Suppressor macrophage treated with lipopolysaccharide for 4 hours (primary cell): ENCODE data around the gene IFT80.
"Not testable (repeated sequence)": the region's sequence is repeated elsewhere in the genome, so short reads cannot be mapped to it uniquely, and the experiment has no call there.

Source experiments
- DNase-seq: peaks from one replicate; pipeline ENCODE4 v3.0.0-alpha.2; 2020

The IFT80 gene

DNA sequence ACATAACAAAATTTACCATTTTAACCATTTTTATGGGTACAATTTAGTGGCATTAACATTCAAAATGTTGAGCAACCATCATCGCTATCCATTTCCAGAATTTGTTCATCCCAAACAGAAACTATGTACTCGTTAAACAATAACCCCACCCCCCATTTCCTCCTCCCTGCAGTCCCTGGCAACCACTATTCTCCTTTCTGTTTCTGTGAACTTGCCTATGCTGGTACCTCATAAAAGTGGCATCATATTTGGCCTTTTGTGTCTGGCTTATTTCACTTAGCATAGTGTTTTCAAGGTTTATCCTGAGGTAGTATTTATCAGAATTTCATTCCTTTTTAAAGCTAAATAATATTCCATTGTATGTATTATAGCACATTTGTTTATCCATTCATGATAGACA is 141.4 kb downstream of the IFT80 start:
- DNase-seq: peak; percentile 30

DNA sequence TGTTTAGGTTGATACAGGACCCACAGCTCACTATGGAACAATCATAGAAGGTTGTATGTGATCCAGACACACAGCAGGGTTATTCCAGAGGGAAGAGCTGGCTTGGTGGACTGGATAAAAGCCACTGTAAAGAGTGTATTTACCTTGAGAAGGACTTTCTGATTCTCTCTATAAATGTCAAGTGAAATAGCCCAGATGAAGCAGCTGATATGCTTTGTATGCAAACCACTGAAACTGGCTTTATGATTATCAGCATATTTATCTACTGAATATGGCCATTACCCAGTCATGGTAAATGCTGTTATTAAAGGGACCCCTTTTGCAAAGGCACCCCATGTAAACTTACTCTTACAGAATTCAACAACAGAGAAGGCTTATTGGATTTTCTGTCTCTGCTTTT is 145.7 kb downstream of the IFT80 start:
- DNase-seq: no peak

DNA sequence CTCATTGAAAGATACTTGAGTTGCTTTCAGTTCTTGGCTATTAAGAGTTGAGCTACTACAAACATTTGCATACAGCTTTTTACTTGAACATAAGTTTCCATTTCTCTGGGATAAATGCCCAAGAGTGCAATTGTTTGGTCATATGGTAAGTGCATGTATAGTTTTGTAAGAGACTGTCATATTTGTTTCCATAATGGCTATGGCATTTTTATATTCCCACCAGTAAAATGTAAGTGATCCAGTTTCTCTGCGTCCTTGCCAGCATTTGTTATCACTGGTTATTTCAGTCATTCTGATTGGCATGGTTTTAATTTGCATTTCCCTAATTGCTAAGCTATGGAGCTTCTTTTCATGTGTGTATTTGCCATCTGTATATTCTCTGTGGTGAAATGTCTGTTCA is 151.3 kb downstream of the IFT80 start:
- no peak for DNase-seq

DNA sequence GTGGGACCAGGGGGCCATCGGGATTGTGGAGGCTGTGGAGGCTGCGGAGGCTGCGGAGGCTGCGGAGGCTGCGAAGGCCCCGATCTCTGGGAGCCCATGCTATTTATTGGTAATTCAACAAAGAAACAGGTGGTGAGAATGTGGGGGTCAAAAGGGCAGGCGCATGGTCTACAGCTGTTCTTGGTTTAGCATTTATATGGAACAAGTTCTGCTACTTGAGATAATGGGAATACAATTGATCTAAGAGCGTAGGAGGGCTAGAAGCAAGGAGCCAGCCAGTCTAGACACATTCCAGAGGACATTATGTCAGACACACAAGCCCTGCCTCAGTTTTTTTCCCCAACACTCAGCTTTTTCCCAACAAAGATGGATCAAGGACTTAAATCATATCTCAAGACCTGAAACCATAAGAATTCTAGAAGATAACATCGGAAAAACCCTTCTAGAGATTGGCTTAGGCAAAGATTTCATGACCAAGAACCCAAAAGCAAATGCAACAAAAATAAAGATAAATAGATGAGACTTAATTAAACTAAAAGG is 153.7 kb downstream of the IFT80 start:
- DNase-seq: no peak

DNA sequence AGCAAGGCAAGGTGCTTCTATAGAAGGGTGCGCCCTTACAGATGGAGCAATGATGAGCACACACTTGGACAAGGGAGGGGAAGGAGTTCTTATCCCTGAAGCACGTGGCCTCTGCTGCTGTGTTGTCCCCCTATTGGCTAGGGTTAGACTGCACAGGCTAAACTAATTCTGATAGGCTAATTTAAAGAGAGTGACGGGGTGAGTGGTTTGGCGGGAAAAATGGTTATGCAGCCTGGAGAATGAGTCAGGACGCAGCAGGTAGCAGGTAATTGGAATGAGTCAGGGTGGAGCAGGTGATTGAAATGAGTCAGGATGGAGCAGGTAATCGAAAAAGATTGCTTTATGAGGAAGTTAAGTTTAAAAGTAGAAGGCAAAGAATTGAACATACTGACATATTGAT is 158.3 kb downstream of the IFT80 start:
- not testable (repeated sequence) for DNase-seq

DNA sequence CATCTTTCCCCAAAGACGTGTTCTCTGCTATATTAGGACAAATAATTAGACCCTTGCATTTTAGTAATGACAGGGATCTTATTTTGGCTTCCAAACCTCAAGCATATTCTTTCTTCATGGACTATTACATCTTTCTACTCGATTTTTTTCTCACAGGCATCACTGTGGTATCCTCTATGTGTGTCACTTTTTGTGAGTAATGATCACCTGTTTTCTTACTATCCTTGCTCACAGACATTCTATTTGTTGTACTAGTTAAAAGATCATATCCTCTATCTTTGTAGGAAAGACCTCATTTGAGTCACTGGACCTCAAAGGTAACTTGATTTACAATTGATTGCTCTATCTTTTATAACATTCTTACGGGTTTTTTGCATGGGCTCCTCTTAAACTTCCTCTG is 167.0 kb downstream of the IFT80 start:
- no peak for DNase-seq

DNA sequence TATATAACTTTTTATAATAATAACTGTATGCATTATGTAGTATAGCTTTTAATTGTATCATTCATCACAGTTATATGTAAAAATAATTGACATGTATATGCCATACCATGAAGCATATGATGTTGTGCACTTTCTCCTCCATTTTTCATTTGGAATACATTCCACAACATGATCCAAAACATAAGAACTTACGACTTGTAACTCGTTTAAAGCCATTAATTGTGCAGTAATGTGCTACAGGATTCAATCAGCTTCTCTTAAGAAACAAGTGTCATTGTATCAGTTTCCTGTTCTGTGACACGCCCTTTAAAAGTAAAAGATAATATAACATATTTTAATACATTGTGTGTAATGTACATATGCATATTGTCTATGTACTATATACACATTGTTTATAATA is 171.6 kb downstream of the IFT80 start:
- DNase-seq: no peak

DNA sequence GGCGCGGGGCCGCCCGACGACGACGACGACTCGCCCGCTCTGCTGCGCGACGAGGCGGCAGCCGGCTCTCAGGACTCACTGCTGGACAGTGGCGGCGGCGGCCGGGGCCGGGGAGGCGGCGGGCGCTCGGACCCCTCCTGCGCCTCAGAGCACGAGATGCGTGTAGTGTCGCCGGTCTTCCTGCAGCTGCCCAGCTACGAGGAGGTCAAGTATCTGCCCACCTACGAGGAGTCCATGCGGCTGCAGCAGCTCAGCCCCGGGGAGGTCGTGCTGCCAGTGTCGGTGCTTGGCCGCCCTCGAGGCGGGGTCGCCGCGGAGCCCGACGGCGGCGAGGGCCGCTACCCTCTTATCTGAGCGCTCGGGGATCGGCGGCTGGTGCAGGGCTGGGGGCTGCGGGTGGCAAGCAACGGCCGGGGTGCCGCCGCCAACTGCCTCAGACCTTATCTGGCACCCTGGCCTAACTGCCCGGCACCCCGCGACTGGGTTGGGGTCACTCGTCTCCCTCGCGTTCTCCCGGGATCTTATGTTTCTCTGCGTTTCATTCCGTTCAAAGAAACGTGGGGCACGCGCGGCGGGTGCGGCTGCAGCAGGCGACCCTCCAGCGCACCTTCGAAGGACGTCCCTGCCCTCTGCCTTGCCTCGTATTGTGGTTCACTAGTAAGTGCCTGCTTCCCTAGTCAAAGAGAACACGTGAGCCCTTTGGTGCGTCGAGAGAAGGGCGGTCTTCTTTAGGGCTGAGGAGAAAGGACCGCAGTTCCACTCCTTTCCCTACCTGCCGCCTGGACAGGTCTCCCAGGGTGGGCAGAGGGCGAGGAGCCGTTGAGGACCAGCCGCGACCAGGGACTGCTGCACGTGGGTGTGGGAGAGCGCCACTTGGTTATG is 172.8 kb downstream of the IFT80 start:
- peak; percentile 5 for DNase-seq

DNA sequence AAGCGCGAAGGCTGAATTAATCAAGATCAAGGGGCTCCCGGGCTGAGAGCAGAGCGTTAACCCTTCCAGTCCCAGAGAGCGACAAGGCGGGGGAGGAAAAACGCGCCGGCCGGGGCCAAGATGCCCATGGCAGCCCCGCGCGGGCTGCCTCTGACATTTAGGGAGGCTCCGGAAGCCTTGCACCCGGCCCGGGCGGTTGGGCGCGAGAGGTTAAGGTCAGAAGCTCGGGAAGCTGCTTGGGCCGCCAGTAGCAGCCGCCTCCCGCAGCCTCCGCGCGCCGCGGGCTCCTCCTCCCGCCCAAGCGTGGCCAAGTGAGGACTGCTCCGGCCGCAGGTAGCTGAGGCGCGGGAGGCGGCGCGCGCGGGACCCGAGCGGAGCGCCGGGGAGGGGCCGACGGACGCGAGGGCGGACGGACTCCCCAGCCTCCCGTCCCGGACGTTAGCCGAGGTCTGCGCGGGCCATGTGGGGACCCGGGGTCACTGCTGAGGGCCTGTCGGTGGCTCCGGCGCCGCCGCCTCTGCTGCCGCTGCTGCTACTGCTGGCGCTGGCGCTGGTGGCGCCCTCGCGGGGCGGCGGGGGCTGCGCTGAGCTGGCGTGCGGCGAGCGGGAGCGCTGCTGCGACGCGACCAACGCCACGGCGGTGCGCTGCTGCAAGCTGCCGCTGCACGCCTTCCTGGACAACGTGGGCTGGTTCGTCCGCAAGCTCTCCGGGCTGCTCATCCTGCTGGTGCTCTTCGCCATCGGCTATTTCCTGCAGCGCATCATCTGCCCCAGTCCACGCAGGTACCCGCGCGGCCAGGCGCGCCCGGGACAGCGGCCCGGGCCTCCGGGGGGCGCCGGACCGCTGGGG is 173.6 kb downstream of the IFT80 start, which contains the start of gene C3orf80:
TSS of gene C3orf80 (plus strand) at position 247 of the 850 bp plus-strand sequence. CDS start at position 461, 214 bp downstream.
- peak; percentile 58 for DNase-seq

DNA sequence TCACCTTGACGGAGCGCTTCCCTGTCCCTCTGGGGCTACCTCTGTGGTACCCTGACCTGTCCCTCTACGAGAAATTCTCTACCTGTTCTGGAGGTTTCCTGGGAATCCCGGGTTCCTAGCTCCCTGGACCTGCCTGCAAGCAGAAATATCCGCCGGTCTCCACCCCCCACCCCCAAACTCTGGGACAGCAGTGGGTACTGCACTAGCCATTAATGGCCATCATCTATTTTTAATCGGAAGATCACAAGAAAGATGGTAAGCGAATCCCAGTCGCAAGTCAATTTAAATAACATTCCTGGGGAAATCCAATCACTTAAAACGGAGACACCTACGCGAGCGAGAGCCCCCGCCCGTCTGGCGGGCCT is 174.2 kb downstream of the IFT80 start:
- DNase-seq: no peak

DNA sequence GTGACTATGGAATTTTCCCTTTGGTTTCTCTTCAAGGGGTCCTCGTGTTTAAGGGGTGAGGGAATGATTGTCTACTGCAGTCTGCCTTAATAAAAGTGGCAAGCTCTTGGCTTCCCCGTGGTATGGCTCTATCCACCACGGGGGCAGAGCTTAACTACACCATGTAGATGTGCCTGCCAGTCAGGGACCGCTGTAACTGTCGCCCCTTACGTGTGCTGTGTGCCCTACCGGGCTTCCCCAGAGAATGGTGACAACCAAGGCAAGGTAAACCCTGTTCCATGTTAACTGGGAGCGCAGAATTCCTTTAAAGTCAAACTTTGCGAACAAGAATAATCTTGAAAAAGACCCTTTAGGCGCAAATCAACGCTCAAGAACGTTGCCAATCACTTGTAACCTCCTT is 174.8 kb downstream of the IFT80 start:
- no peak for DNase-seq

DNA sequence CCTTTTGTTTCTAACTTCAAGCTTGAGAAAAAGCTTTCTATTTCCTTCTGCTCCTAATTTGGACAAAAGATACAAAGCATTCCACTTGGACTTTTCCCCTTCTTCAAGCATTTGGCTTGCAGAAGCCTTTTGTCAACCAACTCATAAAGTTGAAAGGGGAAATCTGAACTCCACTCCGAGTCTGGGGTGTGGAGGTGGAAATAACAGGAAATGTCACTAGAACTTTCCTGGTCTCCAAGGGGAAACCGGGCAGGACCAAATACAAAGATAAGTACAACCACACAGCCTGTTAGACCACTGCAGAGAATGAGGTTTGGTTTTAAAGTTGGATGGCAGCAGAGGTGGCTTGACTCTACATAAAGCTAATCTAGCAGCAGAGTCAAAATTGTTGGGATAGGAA is 178.0 kb downstream of the IFT80 start:
- no peak for DNase-seq

DNA sequence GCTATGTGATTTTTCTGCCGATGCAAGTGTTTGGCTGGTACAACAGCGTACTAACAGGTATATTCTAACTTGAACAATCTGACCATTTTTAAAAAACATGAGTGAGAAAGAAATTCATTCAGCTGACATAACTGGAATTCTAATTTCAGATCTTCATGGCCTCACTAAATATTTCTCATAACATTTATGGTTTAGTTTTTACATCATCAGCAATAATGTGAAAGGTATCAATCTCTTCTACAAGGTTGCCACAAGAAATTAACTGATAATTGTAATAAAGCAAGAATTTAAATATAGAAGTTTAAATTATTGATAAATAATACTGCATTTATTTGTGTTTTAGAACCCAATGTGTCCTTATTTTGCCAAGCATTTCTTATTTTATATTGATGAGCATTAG is 179.0 kb downstream of the IFT80 start:
- DNase-seq: no peak

DNA sequence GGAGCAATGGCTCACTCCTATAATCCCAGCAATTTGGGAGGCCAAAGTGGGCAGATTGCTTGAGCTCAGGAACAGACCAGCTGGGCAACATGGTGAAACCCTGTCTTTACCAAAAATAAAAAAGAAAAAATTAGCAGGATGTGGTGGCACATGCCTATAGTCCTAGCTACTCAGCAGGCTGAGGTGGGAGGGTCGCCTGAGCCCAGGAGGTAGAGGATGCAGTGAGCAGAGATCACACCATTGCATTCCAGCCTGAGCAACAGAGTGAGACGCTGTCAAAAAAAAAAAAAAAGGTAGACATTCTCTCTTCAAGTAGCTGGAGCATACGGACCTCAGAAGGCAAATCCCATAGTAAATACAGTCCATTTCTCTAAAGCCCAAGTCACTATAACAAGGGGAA is 180.9 kb downstream of the IFT80 start:
- no peak for DNase-seq

DNA sequence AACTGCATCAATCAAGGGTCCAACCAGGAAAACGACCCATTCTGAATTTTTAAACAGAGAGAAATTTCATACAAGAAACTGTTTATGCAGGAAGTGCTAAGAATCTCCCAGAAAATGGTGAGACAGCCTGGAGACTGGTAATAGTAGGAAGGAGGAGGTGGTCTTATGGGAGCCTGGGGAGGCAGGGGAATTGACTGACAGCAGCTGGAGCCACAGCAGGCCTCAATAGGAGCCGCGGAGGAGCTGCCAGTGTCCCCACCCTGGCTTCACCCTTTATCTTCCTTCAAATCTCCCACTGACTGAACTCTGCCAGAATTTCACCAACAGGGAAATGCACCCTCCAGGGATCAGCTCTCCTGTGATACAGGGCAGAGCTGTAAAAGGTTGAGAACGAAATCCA is 181.3 kb downstream of the IFT80 start:
- DNase-seq: no peak

DNA sequence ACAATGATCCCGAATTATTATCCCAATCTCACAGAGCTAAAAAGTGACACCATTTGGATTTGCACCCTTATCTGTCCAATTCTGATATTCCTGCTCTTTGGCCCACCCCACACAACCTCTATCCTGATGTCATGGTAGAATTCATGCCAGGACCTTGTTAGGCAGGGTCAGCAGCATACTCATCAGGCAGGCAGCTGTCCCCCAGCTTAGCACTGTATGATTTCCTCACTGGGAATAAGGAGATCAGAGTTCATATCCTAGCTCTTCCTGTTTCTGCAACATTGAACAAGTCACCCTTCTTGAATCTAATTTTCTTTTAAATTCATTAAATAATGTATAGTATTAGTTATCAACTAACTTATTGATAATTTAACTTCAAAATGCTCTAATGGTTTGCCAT is 185.8 kb downstream of the IFT80 start:
- peak; percentile 19 for DNase-seq

DNA sequence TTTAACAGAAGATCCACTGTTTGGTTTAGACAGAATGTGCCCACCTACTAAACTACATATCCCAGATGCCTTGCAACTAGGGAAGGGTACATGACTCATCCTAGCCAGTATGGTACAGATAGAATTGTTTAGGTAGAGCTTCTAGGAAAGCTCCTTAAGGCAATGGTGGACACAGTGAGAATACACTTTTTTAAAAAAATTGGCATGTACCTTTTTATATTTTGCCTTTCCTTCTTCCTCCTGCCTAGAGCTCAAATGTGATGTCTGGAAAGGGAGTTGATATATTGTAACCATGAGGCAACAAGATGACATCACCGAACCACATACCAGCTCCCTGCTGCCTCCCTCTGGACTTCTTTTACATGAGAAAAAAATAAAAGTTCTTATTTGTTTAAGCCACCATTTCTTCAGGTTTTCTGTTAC is 188.2 kb downstream of the IFT80 start:
- DNase-seq: peak; percentile 69

DNA sequence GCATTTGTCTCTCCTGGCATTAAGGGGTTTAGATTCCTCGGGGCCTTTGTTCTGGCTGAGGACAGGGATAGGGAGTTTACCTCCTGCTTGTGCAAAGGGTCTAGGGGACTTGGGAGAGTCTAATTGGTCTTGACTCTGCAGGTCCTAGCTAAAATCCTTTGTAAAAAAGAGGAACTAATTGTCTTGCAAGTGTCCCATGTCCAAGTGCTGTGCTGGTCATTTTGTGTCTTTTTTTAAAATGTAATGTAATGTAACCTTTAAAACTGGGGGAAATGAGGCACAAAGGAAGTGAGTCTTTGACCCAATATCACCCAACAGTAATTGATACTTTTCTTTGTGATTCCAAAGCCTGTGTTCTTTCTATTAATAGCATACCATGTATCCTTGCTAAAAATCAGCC is 188.7 kb downstream of the IFT80 start:
- DNase-seq: peak; percentile 39
